Prostate gland (tissue), 2 donors: Measurements from ENCODE around the gene RSPO3.

Experiments used
- POLR2A ChIP-seq: fragments of 450-650 bp; IDR thresholded peaks from one replicate; pipeline ENCODE4 v1.6.1; 2016; ENCODE audit warnings: antibody characterized with exemption, mild to moderate bottlenecking
- TF ChIP-seq, protein P1 (sequence below), 4 experiments: fragments of 200-600 bp in 2 of 4; fragments of 450-650 bp in 2 of 4; sonication (generic) in 2 of 4; IDR thresholded peaks; 1 replicate in 3 of 4; 2 replicates in 1 of 4; pipeline ENCODE4 v1.5.1; 2016 to 2019; ENCODE audit warnings: antibody characterized with exemption in 4 of 4, mild to moderate bottlenecking in 2 of 4, moderate library complexity in 2 of 4

DNA sequence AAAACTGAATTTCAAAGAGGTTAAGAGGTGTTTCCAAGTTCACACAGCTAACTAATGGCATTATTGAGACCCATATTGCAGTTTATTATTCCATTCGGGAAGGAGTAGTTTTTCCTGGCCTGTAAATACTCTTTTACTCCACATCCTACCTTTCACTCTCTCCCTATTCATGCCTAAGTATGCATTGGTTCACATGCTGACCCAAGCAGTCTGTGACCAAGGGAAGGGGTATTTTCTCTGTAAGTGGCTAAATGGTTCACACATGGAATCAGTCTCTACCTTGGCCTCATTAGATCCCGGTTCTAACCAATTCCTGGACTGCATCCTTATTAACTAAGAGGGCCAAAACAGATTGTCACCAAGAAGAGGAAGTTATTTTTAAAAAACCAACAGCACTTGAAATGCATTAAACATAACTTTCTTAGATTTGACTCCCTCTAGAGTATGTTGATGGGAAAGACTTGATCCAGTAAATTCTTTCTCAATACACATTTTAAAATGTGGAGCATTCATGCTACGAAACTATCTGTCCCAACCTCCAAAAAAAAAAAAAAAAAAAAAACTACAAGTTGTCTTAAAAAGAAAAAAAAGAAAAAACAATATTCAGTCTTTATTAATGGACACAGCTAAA is 17.8 kb upstream of the RSPO3 start:
- TF ChIP-seq, protein P1, sequence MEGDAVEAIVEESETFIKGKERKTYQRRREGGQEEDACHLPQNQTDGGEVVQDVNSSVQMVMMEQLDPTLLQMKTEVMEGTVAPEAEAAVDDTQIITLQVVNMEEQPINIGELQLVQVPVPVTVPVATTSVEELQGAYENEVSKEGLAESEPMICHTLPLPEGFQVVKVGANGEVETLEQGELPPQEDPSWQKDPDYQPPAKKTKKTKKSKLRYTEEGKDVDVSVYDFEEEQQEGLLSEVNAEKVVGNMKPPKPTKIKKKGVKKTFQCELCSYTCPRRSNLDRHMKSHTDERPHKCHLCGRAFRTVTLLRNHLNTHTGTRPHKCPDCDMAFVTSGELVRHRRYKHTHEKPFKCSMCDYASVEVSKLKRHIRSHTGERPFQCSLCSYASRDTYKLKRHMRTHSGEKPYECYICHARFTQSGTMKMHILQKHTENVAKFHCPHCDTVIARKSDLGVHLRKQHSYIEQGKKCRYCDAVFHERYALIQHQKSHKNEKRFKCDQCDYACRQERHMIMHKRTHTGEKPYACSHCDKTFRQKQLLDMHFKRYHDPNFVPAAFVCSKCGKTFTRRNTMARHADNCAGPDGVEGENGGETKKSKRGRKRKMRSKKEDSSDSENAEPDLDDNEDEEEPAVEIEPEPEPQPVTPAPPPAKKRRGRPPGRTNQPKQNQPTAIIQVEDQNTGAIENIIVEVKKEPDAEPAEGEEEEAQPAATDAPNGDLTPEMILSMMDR (IDR thresholded peaks at IDR 0.05), result peak in 2 of 4 experiments; percentile 8 to 11
- TF ChIP-seq POLR2A, result no peak
